ENCODE data around the gene COMT.

Gene COMT

DNA sequence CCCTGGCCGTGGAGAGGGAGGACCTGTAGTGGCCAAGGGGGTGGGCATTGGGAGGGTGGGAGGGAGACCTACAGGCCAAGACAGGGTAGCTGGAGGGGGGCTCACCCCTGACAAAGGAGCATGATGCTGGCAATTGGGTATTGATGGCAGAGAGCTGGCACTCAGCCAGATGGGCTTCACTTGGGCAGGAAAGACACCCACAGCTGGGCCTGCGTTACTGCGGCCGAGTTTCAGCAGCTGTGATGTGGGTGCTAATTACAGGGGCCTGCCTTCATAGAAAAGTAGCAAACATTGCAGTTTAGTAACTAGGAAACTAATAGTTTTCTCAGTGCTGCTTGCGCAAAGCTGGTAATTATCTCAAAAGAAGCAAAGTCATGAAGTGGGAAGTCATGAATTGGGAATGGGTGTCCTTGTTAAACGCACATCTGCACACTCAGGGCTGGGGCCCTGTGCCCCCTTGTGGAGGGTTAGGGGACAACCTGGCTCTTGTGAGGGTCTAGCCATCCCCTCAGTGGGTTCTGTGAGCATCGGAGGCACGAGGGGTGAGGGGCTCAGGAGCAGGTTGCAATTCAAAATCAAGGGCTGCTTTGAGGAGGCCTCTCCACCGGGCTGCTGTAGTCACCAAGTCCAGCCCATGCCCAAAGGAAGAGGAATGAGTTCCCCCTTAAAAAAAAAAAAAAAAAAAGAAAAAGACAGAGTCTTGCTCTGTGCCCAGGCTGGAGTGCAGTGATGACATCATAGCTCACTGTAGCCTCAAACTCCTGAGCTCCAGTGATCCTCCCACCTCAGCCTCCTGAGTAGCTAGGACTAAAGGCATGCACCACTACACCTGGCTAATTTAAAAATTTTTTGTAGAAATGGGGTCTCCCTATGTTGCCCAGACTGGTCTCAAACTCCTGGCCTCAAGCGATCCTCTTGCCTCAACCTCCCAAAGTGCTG is 24.5 kb downstream of the COMT start:
- no peaks in the 10 kb centered on the region for H3K36me3 Mint-ChIP-seq
- no peaks in the 10 kb centered on the region for H3K27me3 Mint-ChIP-seq
- H3K27ac Mint-ChIP-seq = no peak overlapping the region
- no peak overlapping the region for H3K4me3 Mint-ChIP-seq
- peaks cover 7% of the 10 kb centered on the region for H3K4me1 Mint-ChIP-seq (ENCODE audit: low read depth)
- H3K9me3 Mint-ChIP-seq (ENCODE audit: low read depth) = no peaks in the 10 kb centered on the region

DNA sequence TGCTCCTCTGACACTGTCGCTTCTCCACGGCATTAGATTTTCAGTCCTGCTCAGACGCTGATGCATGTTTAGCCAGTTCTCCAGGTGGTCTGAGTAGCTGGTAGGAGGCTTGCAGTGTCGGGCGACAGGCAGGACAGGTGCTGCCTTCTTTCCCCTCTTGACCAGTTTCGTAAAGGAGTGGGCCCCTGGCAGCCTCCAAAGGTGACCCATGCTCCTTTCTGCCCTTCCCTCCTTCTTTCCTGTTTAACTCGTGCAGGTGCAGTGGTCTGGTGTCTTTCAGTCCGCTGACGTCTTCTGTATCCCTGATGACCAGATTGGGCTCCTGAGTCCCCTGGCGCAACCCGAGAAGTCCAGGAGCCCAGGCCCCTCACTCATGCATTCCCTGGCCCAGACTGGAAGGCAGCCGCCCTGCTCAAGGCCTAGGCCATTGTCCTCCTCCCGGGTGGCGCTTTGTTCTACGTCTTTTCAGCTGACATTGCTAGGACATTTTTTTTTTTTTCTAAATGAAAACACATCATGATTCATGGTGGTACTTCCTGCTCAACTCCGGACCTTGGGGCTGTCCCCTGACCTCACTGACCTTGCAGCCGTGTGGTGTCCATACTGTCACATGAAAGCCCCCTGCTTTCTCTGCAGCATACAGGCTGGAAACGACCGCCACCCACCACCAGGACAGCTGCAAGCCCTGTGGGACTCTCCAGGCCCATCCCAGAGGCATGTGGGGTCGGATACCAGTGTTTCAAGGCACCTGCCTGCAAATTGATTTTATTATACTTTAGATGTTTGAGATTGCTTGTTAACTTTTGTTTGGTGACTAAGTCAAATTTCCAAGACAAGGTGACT is 25.6 kb downstream of the COMT start:
- H3K9me3 Mint-ChIP-seq (ENCODE audit: low read depth) = no peaks in the 10 kb centered on the region
- H3K4me1 Mint-ChIP-seq (ENCODE audit: low read depth) = peaks cover 10% of the 10 kb centered on the region
- H3K36me3 Mint-ChIP-seq = no peaks in the 10 kb centered on the region
- H3K27me3 Mint-ChIP-seq = no peaks in the 10 kb centered on the region
- no peak overlapping the region for H3K4me3 Mint-ChIP-seq
- no peak overlapping the region for H3K27ac Mint-ChIP-seq

DNA sequence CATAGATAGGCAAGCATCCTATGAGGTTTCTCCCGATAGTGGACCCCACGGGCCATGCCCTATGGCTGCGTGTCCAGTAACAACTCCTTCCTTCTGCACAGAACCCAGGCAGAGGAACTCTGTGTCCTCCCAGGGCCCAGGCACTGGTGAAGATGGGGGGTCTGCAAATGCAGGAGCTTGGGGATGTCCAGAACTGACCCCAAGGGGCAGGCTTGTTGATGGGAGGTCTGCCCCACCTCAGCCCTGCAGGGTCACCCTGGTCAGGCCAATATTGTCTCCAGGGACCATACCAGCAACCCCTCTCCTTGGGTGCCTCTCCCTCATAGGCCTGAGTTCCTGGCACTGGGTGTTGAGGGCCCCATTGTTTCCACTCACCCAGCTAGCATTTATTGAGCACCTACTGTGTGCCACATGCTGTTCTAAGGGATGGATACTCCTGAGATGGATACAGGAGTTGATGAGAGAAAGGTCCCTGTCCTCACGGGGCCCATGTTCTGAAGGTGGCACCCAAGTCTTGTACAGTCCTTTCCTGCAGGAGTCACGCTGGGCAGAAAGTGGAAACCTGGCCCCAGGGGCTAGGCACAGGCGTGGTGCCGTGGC is 26.4 kb downstream of the COMT start:
- Mint-ChIP-seq H3K27me3 (no peaks in the 10 kb centered on the region), H3K9me3 (ENCODE audit: low read depth) (no peaks in the 10 kb centered on the region), H3K27ac (no peak overlapping the region), H3K4me1 (ENCODE audit: low read depth) (peaks cover 10% of the 10 kb centered on the region), H3K4me3 (no peak overlapping the region), H3K36me3 (no peaks in the 10 kb centered on the region)

DNA sequence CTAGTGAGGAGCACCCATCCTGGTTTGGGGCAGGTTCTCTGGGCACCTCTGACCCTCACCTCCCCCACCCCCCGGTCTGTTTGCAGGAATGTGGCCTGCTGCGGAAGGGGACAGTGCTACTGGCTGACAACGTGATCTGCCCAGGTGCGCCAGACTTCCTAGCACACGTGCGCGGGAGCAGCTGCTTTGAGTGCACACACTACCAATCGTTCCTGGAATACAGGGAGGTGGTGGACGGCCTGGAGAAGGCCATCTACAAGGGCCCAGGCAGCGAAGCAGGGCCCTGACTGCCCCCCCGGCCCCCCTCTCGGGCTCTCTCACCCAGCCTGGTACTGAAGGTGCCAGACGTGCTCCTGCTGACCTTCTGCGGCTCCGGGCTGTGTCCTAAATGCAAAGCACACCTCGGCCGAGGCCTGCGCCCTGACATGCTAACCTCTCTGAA is 26.9 kb downstream of the COMT start:
- H3K36me3 Mint-ChIP-seq = no peaks in the 10 kb centered on the region
- H3K4me1 Mint-ChIP-seq (ENCODE audit: low read depth) = peaks cover 9% of the 10 kb centered on the region
- H3K4me3 Mint-ChIP-seq = no peak overlapping the region
- H3K9me3 Mint-ChIP-seq (ENCODE audit: low read depth) = no peaks in the 10 kb centered on the region
- no peaks in the 10 kb centered on the region for H3K27me3 Mint-ChIP-seq
- H3K27ac Mint-ChIP-seq = no peak overlapping the region

DNA sequence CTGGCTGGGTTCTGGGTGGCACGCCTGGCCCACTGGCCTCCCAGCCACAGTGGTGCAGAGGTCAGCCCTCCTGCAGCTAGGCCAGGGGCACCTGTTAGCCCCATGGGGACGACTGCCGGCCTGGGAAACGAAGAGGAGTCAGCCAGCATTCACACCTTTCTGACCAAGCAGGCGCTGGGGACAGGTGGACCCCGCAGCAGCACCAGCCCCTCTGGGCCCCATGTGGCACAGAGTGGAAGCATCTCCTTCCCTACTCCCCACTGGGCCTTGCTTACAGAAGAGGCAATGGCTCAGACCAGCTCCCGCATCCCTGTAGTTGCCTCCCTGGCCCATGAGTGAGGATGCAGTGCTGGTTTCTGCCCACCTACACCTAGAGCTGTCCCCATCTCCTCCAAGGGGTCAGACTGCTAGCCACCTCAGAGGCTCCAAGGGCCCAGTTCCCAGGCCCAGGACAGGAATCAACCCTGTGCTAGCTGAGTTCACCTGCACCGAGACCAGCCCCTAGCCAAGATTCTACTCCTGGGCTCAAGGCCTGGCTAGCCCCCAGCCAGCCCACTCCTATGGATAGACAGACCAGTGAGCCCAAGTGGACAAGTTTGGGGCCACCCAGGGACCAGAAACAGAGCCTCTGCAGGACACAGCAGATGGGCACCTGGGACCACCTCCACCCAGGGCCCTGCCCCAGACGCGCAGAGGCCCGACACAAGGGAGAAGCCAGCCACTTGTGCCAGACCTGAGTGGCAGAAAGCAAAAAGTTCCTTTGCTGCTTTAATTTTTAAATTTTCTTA is 27.8 kb downstream of the COMT start:
- Mint-ChIP-seq H3K27me3 (no peaks in the 10 kb centered on the region), H3K27ac (no peak overlapping the region)

DNA sequence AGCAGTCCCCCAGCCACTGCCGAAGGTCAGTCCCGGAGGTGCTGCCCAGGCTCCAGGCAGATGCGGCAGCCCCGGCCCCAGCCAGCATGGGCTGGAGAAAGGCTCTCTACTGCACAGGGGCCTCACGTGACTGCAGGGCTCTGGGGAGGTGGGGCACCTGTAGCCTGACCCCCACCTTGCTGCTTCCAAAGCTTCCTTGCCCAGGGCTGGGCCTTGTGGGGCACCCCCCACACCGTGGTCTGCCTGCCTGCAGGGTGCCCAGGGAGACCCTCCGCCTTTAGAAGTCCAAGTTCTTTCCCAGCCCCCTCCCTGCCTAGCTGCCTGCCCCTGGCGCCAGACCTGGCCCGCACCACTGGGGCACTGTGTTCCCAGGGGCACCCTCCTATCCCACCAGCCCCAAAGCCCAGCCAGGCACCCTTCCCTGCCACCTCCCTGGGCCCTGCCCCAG is 28.5 kb downstream of the COMT start:
- Mint-ChIP-seq H3K9me3 (ENCODE audit: low read depth) (no peaks in the 10 kb centered on the region), H3K36me3 (no peaks in the 10 kb centered on the region), H3K4me3 (no peak overlapping the region), H3K4me1 (ENCODE audit: low read depth) (peaks cover 11% of the 10 kb centered on the region), H3K27ac (no peak overlapping the region), H3K27me3 (no peaks in the 10 kb centered on the region)

More for the DNA sequence above, 27.8 kb downstream of the COMT start:
- no peaks in the 10 kb centered on the region for H3K36me3 Mint-ChIP-seq
- H3K4me3 Mint-ChIP-seq = no peak overlapping the region
- peaks cover 9% of the 10 kb centered on the region for H3K4me1 Mint-ChIP-seq (ENCODE audit: low read depth)
- H3K9me3 Mint-ChIP-seq (ENCODE audit: low read depth) = no peaks in the 10 kb centered on the region

DNA sequence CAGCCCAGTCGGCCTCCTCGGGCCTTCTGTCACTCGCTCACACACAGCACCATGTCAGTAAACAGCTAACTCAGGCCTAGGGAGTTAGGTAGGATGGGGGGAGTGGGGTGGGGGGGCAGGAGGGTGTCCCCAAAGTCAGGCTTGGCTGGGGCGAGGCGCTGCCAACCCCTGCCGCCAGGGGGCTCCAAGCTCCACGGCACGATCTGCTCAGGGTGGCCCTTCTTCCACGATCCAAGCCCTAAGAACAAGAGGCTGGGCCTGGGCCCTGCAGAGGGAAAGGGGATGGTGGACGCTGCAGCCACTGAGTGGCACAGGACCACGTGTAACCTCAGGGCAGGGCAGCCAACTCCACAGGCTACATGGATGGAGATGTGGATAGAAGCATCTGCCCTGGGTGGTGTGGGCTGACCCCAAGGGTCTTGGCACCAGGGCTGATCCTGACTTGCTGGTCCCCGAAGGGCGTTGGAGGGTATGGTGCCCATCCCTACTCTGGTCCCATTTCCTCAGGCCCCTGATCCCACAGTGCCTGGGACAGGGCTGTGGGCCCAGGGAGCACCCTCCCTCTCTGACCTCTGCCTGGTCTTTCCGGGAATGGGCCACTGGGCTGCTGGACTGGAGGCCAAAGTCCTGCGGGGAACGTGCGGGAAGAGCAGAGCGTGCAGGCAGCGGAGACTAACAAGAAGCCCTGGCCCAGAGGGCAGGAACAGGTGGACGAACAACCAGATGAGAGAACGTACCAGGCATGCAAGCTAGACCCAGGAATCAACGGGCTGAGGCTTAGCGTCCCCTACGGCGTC is 29.1 kb downstream of the COMT start:
- H3K36me3 Mint-ChIP-seq = no peaks in the 10 kb centered on the region
- H3K9me3 Mint-ChIP-seq (ENCODE audit: low read depth) = no peaks in the 10 kb centered on the region
- no peaks in the 10 kb centered on the region for H3K27me3 Mint-ChIP-seq
- no peak overlapping the region for H3K4me3 Mint-ChIP-seq
- H3K4me1 Mint-ChIP-seq (ENCODE audit: low read depth) = peaks cover 14% of the 10 kb centered on the region
- H3K27ac Mint-ChIP-seq = no peak overlapping the region

DNA sequence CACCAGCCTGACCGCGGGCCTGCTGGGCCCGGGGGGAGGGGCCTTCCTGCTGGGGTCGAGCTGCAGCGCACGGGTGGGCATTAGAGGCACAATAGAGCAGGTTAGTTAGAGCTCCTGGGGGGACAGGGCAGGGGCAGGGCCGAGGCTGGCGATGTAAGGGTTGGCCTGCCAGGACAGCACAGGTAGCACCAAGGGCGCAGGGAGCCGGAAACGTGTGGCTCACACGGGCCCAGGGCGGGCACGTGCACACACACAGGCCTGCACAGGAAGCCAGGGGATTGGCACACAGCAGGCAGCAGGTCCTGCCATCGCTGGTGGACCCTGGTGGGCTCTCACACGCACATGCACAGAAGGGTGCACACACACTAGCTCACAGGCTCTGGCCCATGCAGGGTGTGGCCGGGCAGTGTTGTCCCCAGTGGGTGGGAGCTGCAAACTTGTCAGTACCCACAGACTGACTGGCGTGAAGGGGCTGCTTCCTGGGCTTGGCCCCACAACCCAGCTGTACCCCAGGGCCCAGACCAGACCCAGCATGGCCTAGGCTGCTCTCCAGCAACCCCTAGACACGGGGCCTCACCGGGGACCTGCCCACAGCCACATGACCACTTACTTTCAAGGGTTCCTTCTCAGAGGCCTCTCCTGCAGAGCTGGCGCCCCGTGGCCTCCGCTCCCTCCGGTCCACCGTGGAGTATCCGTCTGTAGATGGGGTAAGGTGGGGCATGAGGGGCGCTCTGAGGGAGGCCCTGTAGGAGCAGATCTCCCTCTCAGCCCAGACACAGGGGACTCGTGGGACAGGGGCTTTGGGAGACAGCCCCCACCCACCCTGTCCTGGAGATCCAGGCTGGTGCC is 29.9 kb downstream of the COMT start:
- H3K27me3 Mint-ChIP-seq = no peaks in the 10 kb centered on the region
- H3K4me3 Mint-ChIP-seq = no peak overlapping the region
- no peaks in the 10 kb centered on the region for H3K9me3 Mint-ChIP-seq (ENCODE audit: low read depth)
- no peak overlapping the region for H3K27ac Mint-ChIP-seq
- peaks cover 14% of the 10 kb centered on the region for H3K4me1 Mint-ChIP-seq (ENCODE audit: low read depth)
- no peaks in the 10 kb centered on the region for H3K36me3 Mint-ChIP-seq

DNA sequence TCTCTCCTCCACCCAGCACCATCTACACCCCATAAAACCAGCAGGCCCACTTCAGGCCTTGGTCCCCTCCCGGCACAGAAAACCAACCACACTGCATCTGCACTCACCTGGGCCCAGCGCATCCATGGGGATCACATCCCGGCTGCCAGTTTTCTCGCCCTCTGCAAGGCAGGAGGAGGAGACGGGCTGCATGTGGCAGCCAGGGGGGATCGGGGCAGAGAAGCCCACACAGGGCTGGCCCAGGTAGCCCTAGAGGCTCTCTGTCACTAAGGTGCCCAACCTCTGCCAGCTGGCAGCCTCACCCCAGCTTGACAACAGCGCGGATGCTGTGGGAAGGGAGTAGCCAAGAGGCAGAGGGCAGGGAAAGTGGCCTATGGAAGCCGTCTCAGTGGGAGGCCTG is 30.7 kb downstream of the COMT start:
- Mint-ChIP-seq H3K4me3 (no peak overlapping the region), H3K27me3 (no peaks in the 10 kb centered on the region), H3K27ac (no peak overlapping the region), H3K4me1 (ENCODE audit: low read depth) (peaks cover 14% of the 10 kb centered on the region), H3K9me3 (ENCODE audit: low read depth) (no peaks in the 10 kb centered on the region), H3K36me3 (no peaks in the 10 kb centered on the region)

DNA sequence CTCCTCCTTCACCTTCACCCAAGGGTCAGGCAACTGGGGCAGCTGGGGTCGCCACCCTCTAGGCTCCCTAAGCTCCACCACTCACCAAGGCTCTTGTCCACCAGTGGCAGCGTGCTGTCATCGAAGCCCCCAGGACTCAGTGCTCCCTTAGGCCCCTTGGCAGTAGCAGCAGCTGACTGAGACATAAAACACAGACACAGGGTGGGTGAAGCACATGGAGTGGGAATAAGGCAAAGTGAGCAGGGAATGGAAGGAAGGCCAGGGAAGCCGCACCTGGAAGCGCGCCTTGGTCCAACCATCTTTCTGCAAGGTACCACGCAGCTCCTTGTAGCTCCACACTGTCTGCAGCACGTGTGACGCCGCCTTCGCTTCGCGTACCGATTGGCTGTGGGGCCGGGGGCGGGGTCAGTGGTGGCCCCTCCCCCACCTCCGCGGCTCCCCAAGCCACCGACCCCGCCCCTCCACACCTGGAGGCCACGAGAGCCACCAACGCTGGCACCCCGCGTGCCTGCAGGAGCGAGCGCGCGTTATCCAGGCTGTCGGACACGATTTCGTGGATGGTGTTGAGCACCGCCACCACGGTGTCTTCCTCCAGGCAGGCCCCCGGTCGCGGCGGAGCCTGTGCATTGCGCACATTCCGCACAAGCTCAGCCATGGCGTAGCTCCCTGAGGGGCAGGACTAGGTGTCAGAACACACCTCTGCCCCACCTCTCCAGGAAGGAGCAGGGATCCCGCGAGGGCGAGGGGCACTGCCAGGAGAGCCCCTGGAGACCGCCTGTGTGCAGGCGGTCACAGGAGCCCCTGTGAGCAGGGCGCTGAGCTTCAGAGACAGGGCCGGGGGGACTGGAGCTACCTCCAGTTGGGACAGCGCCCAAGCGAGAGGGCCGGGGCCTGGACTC is 31.3 kb downstream of the COMT start:
- Mint-ChIP-seq H3K4me3 (no peak overlapping the region), H3K27ac (no peak overlapping the region), H3K36me3 (no peaks in the 10 kb centered on the region), H3K27me3 (no peaks in the 10 kb centered on the region), H3K4me1 (ENCODE audit: low read depth) (peaks cover 14% of the 10 kb centered on the region), H3K9me3 (ENCODE audit: low read depth) (no peaks in the 10 kb centered on the region)

DNA sequence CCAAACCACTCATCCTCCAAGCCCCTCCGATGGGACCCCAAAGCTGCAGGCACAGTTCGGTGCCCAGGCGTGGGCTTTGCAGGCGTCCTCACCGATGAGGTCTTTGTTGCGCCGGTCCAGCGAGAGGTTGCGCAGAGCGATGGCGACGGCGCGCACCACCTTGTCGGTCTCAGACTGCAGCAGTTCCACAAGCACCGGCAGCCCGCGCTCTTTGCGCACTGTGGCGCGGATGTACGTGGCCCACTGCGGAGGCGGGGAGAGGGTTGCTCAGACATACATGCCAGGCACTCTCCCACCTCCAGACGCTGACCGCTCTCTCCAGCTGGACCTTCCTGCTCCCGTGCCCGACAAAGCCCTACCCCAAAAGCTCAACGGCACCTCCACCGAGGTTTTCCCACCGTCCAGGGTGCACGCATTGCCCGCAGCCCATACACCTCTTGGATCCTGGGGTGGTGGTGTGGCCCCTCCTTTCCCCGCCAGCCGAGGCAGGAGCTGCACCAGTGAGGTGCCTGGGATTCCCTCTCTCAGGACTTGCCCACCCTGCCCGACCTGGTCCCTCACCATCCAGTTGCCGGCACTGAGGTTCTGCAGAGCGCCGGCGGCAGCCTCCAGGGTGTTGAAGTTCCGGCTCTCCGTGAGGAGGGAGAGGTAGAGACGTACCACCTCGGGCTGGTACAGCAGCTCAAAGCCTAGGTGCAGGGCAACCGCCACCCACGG is 32.1 kb downstream of the COMT start:
- no peak overlapping the region for H3K4me3 Mint-ChIP-seq
- no peaks in the 10 kb centered on the region for H3K27me3 Mint-ChIP-seq
- H3K27ac Mint-ChIP-seq = no peak overlapping the region
- H3K9me3 Mint-ChIP-seq (ENCODE audit: low read depth) = no peaks in the 10 kb centered on the region
- no peaks in the 10 kb centered on the region for H3K36me3 Mint-ChIP-seq
- peaks cover 14% of the 10 kb centered on the region for H3K4me1 Mint-ChIP-seq (ENCODE audit: low read depth)
